ENCODE data around the gene KCNQ1OT1.
"Not testable (repeated sequence)": the region's sequence is repeated elsewhere in the genome, so short reads cannot be mapped to it uniquely, and the experiment has no call there.

Gene KCNQ1OT1

GRCh38 chr11:2643746-2644145, 56.0 kb downstream of the KCNQ1OT1 start:
- ATAC-seq = no peak
- TF ChIP-seq ISL1 (CRISPR knock-in tag; IDR thresholded peaks at IDR 0.05) (no peak), ZNF8 (CRISPR knock-in tag; IDR thresholded peaks at IDR 0.05) (no peak)
- TF ChIP-seq, protein P1, sequence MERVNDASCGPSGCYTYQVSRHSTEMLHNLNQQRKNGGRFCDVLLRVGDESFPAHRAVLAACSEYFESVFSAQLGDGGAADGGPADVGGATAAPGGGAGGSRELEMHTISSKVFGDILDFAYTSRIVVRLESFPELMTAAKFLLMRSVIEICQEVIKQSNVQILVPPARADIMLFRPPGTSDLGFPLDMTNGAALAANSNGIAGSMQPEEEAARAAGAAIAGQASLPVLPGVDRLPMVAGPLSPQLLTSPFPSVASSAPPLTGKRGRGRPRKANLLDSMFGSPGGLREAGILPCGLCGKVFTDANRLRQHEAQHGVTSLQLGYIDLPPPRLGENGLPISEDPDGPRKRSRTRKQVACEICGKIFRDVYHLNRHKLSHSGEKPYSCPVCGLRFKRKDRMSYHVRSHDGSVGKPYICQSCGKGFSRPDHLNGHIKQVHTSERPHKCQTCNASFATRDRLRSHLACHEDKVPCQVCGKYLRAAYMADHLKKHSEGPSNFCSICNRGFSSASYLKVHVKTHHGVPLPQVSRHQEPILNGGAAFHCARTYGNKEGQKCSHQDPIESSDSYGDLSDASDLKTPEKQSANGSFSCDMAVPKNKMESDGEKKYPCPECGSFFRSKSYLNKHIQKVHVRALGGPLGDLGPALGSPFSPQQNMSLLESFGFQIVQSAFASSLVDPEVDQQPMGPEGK (CRISPR knock-in tag; IDR thresholded peaks at IDR 0.05; ENCODE audit: borderline replicate concordance) = no peak

DNA sequence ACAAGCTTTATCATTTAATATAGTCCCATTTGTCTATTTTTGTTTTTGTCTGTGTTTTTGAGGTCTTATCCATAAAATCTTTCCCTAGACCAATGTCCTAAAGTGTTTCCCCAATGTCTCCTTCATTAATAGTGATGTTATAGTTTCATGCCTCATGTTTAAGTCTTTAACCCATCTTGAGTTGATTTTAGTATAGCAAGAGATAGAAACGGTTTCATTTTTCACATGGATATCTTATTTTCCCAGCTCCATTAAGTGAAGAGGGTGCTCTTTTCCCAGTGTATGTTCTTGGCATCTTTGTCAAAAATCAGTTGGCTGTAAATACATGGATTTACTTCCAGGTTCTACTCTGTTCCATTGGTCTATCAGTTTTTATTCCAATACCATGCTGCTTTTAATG, 58.2 kb downstream of the KCNQ1OT1 start:
- no peak for ATAC-seq
- TF ChIP-seq CREB5 (CRISPR knock-in tag; IDR thresholded peaks at IDR 0.05; ENCODE audit: low read depth) = no peak
- TF ChIP-seq TCF4 (CRISPR knock-in tag; IDR thresholded peaks at IDR 0.05; ENCODE audit: borderline replicate concordance) = no peak
- no peak for TF ChIP-seq ZNF70 (CRISPR knock-in tag; IDR thresholded peaks at IDR 0.05)
- no peak for TF ChIP-seq RARB (CRISPR knock-in tag; IDR thresholded peaks at IDR 0.05)
- no peak for TF ChIP-seq ZC3H10 (CRISPR knock-in tag; IDR thresholded peaks at IDR 0.05)
- no peak for TF ChIP-seq OSR1 (CRISPR knock-in tag; IDR thresholded peaks at IDR 0.05)
- TF ChIP-seq POU6F1 (CRISPR knock-in tag; IDR thresholded peaks at IDR 0.05; ENCODE audit: borderline replicate concordance, low read depth) = no peak
- TF ChIP-seq SNAI2 (CRISPR knock-in tag; IDR thresholded peaks at IDR 0.05) = no peak
- TF ChIP-seq, protein P2, sequence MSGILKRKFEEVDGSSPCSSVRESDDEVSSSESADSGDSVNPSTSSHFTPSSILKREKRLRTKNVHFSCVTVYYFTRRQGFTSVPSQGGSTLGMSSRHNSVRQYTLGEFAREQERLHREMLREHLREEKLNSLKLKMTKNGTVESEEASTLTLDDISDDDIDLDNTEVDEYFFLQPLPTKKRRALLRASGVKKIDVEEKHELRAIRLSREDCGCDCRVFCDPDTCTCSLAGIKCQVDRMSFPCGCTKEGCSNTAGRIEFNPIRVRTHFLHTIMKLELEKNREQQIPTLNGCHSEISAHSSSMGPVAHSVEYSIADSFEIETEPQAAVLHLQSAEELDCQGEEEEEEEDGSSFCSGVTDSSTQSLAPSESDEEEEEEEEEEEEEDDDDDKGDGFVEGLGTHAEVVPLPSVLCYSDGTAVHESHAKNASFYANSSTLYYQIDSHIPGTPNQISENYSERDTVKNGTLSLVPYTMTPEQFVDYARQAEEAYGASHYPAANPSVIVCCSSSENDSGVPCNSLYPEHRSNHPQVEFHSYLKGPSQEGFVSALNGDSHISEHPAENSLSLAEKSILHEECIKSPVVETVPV (CRISPR knock-in tag; IDR thresholded peaks at IDR 0.05) = no peak
- no peak for TF ChIP-seq TOX (CRISPR knock-in tag; IDR thresholded peaks at IDR 0.05; ENCODE audit: borderline replicate concordance)
- no peak for TF ChIP-seq ISL1 (CRISPR knock-in tag; IDR thresholded peaks at IDR 0.05)

DNA sequence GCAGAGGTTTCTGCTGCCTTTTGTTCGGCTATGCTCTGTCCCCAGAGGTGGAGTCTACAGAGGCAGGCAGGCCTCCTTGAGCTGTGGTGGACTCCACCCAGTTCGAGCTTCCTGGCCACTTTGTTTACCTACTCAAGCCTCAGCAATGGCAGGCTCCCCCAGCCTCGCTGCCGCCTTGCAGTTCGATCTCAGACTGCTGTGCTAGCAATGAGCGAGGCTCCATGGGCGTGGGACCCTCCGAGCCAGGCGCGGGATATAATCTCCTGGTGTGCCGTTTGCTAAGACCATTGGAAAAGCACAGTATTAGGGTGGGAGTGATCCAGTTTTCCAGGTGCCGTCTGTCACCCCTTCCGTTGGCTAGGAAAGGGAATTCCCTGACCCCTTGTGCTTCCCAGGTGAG, 60.0 kb downstream of the KCNQ1OT1 start:
- not testable (repeated sequence) for ATAC-seq

DNA sequence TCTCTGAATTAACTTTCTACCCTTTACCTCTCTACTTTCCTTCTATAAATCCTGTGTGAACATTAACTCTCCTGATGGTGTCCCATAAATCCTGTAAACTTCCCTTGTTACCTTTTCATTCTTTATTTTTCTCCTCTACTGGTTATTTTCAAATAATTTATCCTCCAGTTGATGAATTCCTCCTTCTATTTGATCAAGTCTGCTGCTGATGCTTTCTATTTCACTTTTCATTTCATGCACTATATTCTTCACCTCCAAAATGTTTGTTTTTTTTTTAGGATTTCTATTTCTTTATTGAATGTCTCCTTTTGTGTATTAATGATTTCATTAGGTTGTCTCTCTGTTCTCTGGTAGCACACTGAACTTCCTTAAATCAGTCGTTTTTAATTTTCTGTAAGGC, 68.6 kb downstream of the KCNQ1OT1 start:
- no peak for ATAC-seq
- TF ChIP-seq ZFP30 (CRISPR knock-in tag; IDR thresholded peaks at IDR 0.05) = peak; percentile 85
- no peak for TF ChIP-seq ZNF8 (CRISPR knock-in tag; IDR thresholded peaks at IDR 0.05)

- TF ChIP-seq TCF4 (CRISPR knock-in tag; IDR thresholded peaks at IDR 0.05; ENCODE audit: borderline replicate concordance) (no peak), ZC3H10 (CRISPR knock-in tag; IDR thresholded peaks at IDR 0.05) (no peak), TSHZ2 (CRISPR knock-in tag; IDR thresholded peaks at IDR 0.05) (no peak), CREB5 (CRISPR knock-in tag; IDR thresholded peaks at IDR 0.05; ENCODE audit: low read depth) (no peak), PPARA (CRISPR knock-in tag; IDR thresholded peaks at IDR 0.05; ENCODE audit: borderline replicate concordance) (no peak)
- no peak for ATAC-seq
Measured at GRCh38 chr11:2630679-2631078, 69.1 kb downstream of the KCNQ1OT1 start.
